HEK293 (cell line): Measurements from ENCODE around the gene STARD9.

ENCODE experiments used
- CTCF ChIP-seq: fragments of 450-650 bp; formaldehyde crosslinking; IDR thresholded peaks from 2 replicates; pipeline ENCODE4 v1.5.1; 2016; ENCODE audit warnings: missing biosample characterization, missing genetic modification characterization
- IKZF3 ChIP-seq: fragments of 450-650 bp; IDR thresholded peaks from 2 replicates; pipeline ENCODE4 v1.5.0; 2018; ENCODE audit warnings: missing biosample characterization, mild to moderate bottlenecking, missing genetic modification characterization, moderate library complexity
- PATZ1 ChIP-seq: fragments of 450-650 bp; formaldehyde crosslinking; IDR thresholded peaks from 2 replicates; pipeline ENCODE4 v1.5.1; 2016; ENCODE audit warnings: missing biosample characterization, missing genetic modification characterization
- PRDM4 ChIP-seq: fragments of 450-650 bp; formaldehyde crosslinking; IDR thresholded peaks from 2 replicates; pipeline ENCODE4 v1.5.1; 2017; ENCODE audit warnings: missing biosample characterization, missing genetic modification characterization
- TRIM28 ChIP-seq: IDR thresholded peaks from 2 replicates; pipeline ENCODE4 v1.6.1; 2011; ENCODE audit warnings: low read length, control low read depth, borderline replicate concordance
- ZBTB20 ChIP-seq: fragments of 450-650 bp; formaldehyde crosslinking; IDR thresholded peaks from 2 replicates; pipeline ENCODE4 v1.5.1; 2016; ENCODE audit warnings: missing biosample characterization, missing genetic modification characterization
- ZBTB7A ChIP-seq: fragments of 450-650 bp; formaldehyde crosslinking; IDR thresholded peaks from 2 replicates; pipeline ENCODE4 v1.5.1; 2016; ENCODE audit warnings: low read depth, missing biosample characterization, missing genetic modification characterization
- ZNF350 ChIP-seq: fragments of 450-650 bp; formaldehyde crosslinking; IDR thresholded peaks from 2 replicates; pipeline ENCODE4 v1.5.0; 2017; ENCODE audit warnings: missing biosample characterization, mild to moderate bottlenecking, missing genetic modification characterization
- ZNF362 ChIP-seq: fragments of 450-650 bp; formaldehyde crosslinking; IDR thresholded peaks from 2 replicates; pipeline ENCODE4 v1.5.1; 2016; ENCODE audit warnings: missing biosample characterization, missing genetic modification characterization
- ZNF544 ChIP-seq: fragments of 450-650 bp; formaldehyde crosslinking; IDR thresholded peaks from 2 replicates; pipeline ENCODE4 v1.5.0; 2017; ENCODE audit warnings: missing biosample characterization, missing genetic modification characterization
- ZNF585B ChIP-seq: fragments of 450-650 bp; formaldehyde crosslinking; IDR thresholded peaks from 2 replicates; pipeline ENCODE4 v1.5.1; 2016; ENCODE audit warnings: missing biosample characterization, missing genetic modification characterization
- ZSCAN18 ChIP-seq: fragments of 450-650 bp; formaldehyde crosslinking; IDR thresholded peaks from 2 replicates; pipeline ENCODE4 v1.5.1; 2016; ENCODE audit warnings: missing biosample characterization, missing genetic modification characterization

- no peak for TF ChIP-seq PATZ1 (tag by site-specific recombination)
- TF ChIP-seq CTCF (tag by site-specific recombination): no peak
- no peak for TF ChIP-seq TRIM28
- TF ChIP-seq IKZF3: no peak
- TF ChIP-seq ZSCAN18 (tag by site-specific recombination): no peak
- TF ChIP-seq PRDM4 (tag by site-specific recombination): 0 out of 2 replicates have a peak, but pooled peaks have one; percentile 23
- TF ChIP-seq ZBTB7A (tag by site-specific recombination): no peak
- no peak for TF ChIP-seq ZNF362 (tag by site-specific recombination)
- TF ChIP-seq ZBTB20: no peak
- no peak for TF ChIP-seq ZNF350 (tag by site-specific recombination)
- no peak for TF ChIP-seq ZNF544 (tag by site-specific recombination)
- TF ChIP-seq ZNF585B: no peak
Observed at GRCh38 chr15:42604894-42605744, 29.7 kb downstream of the STARD9 start.
